T-cell (primary cell): Measurements from ENCODE around the gene ADPRHL1. TPM values are rescaled to one million over a fixed set of nuclear protein-coding genes. Genes with fewer than 3 reads are reported as not detected.
A peak's percentile ranks its signal among the peaks of the same experiment; 100 is the strongest.

Source experiments
- ATAC-seq, 4 experiments: fragments of 200-7000 bp in 3 of 4; fragments of 150-1000 bp in 1 of 4; cut with Tn5 transposase; replicated peaks in 1 of 4; 1 replicate in 3 of 4; 2 replicates in 1 of 4; pipeline ENCODE4 v1.10.0; 2021; ENCODE audit warnings: moderate library complexity in 3 of 4, mild to moderate bottlenecking in 2 of 4, moderate number of reproducible peaks in 1 of 4
- CTCF ChIA-PET, 2 donors: fragments of 300-600 bp; sonication (Branson Sonifier 250); formaldehyde crosslinking; loops; one replicate each; lab custom pipeline; 2022; ENCODE audit warnings: antibody characterized with exemption in 2 of 2; lab: Charles Lee
- POLR2A ChIA-PET, 2 donors: fragments of 300-600 bp; sonication (Branson Sonifier 250); formaldehyde crosslinking; loops; one replicate each; lab custom pipeline; 2022; ENCODE audit warnings: antibody characterized with exemption in 2 of 2; lab: Charles Lee
- DNase-seq, 35 experiments: peaks; one replicate each; pipeline versions ENCODE4 v3.0.0 to v3.0.0-alpha.2; 2013 to 2023
- H3K27ac ChIP-seq: one replicate; pipeline ENCODE4 v1.5.1; 2013; ENCODE audit warnings: low read length
- H3K27me3 ChIP-seq, 2 experiments: replicated peaks in 1 of 2; 1 replicate in 1 of 2; 2 replicates in 1 of 2; pipeline versions ENCODE4 v1.6.1 to v1.7.0; 2013; ENCODE audit warnings: low read length in 1 of 2, mixed read lengths in 1 of 2; ENCODE audit not compliant: control insufficient read depth in 2 of 2, insufficient read depth in 2 of 2; ENCODE audit errors: extremely low read depth in 1 of 2
- H3K36me3 ChIP-seq, 2 donors: 1 replicate in 1 of 2; 2 replicates in 1 of 2; pipeline versions ENCODE4 v1.6.1 to v1.7.0; 2013; ENCODE audit warnings: low read length in 1 of 2; ENCODE audit not compliant: control insufficient read depth in 2 of 2, insufficient read depth in 1 of 2; ENCODE audit errors: extremely low read depth in 1 of 2
- H3K4me1 ChIP-seq, 2 experiments: 1 replicate in 1 of 2; 2 replicates in 1 of 2; pipeline versions ENCODE4 v1.6.1 to v1.7.0; 2013; ENCODE audit warnings: low read length in 2 of 2, mixed read lengths in 1 of 2; ENCODE audit not compliant: insufficient read depth in 2 of 2, control insufficient read depth in 1 of 2; ENCODE audit errors: extremely low read depth in 1 of 2
- H3K4me3 ChIP-seq, 2 donors: 1 replicate in 1 of 2; 2 replicates in 1 of 2; pipeline versions ENCODE4 v1.5.1 to v1.7.0; 2013; ENCODE audit warnings: mild to moderate bottlenecking in 2 of 2, low read length in 1 of 2, moderate library complexity in 1 of 2; ENCODE audit not compliant: control insufficient read depth in 1 of 2; ENCODE audit errors: extremely low read depth in 1 of 2
- H3K9me3 ChIP-seq: 2 replicates; pipeline ENCODE4 v1.7.0; 2013
- H3K27ac Mint-ChIP-seq, 2 donors: one replicate each; pipeline ENCODE4 v1.8.0; 2020 to 2021; ENCODE audit warnings: mild to moderate bottlenecking in 2 of 2, mixed read lengths in 2 of 2
- H3K27me3 Mint-ChIP-seq, 2 donors: one replicate each; pipeline ENCODE4 v1.8.0; 2021 to 2022; ENCODE audit warnings: mixed read lengths in 2 of 2
- H3K36me3 Mint-ChIP-seq: one replicate; pipeline ENCODE4 v1.8.0; 2021; ENCODE audit warnings: mixed read lengths
- H3K4me1 Mint-ChIP-seq, 3 donors: one replicate each; pipeline ENCODE4 v1.8.0; 2020 to 2022; ENCODE audit warnings: mixed read lengths in 3 of 3, mild to moderate bottlenecking in 1 of 3
- H3K4me3 Mint-ChIP-seq, 3 donors: one replicate each; pipeline ENCODE4 v1.8.0; 2020 to 2022; ENCODE audit warnings: mild to moderate bottlenecking in 3 of 3, mixed read lengths in 3 of 3, moderate library complexity in 3 of 3
- H3K9me3 Mint-ChIP-seq, 3 donors: one replicate each; pipeline ENCODE4 v1.8.0; 2020 to 2022; ENCODE audit warnings: mixed read lengths in 3 of 3
- WGBS: methylation state at CpG from one replicate; pipeline ENCODE4 v1.1.5; 2013; ENCODE audit warnings: missing lambda C conversion rate; ENCODE audit not compliant: insufficient coverage; 5-methylcytosine and 5-hydroxymethylcytosine counted together
- total RNA-seq, 35 experiments: library from RNA in 6 of 35; stranded (reverse) in 6 of 35; fragments of 120-200 nt in 1 of 35; gene quantifications; one replicate each; pipeline versions ENCODE4 v1.2.1 to v1.2.4 and lab custom pipeline; 2013 to 2026

ADPRHL1 gene
- total RNA-seq, 5 donors from 2014 or later (not counting 1 experiment from before 2014, with no cell fraction given), result 0.37 to 1.7 (median 0.92) TPM

- no peak overlapping the region for H3K4me3 ChIP-seq
- DNase-seq (no peak), ATAC-seq (no peak)
- H3K27ac ChIP-seq, result no peak overlapping the region
- WGBS, result 86% methylated on average over 25 of the region's 33 CpGs
- H3K4me1 ChIP-seq, result no peaks in the 10 kb centered on the region
- ChIA-PET POLR2A (no interaction called here), CTCF (no interaction called here)
- Mint-ChIP-seq H3K4me3 (no peak overlapping the region), H3K27me3 (peaks cover 0 to 8% of the 10 kb centered on the region in 2 donors), H3K27ac (no peak overlapping the region), H3K36me3 (no peaks in the 10 kb centered on the region), H3K4me1 (no peaks in the 10 kb centered on the region), H3K9me3 (no peaks in the 10 kb centered on the region)
- peaks cover 0 to 37% of the 10 kb centered on the region in 2 experiments for H3K27me3 ChIP-seq
- H3K9me3 ChIP-seq, result no peaks in the 10 kb centered on the region
- no peaks in the 10 kb centered on the region for H3K36me3 ChIP-seq
Measured at GRCh38 chr13:113402471-113403254, 50.6 kb downstream of the ADPRHL1 start.

DNA sequence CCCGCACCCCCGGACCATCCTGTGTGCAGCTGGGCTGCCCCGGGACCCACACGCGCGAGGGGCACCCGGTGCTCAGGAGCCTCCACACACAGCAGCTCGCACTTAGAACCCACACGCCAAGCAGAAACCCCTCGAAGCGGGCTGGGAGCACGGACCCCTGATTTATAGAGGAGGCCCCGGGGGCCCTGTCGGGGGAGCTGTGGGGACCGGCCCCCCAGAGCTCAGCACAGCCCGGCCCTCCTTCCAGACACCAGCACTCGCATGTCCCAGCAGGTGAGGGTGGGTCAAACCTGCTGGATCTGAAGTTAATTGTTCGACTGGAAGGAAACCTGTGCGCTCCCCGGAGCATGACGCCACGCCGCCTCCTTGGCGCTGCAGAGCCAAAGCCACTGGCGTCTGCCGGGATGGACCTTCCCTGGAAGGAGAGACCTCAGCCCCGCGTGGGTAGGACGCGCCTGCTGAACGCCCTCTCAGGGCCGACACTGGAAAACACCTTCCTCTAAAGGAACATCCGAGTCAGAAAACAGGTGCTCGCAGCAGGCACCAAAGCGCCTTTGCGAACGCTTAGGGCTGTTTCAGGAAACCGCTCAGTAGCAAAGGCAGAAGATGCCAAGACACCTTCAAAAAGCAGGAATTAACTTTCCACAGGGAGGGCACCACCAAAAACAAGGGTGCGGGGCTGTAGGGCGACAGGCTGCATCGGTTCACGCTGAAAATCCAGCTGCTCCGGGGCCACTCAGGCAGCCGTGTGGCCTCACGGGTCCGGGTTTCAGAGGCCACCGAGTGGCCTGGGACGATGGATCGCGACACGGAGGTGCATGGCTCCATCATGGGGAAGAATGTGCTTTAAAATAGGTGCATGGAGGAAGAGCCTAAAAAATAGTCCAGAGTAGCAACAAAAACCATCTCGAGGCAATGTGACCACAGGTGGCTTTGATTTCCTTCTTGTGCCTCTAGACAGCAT, 51.6 kb downstream of the ADPRHL1 start:
- Histone ChIP-seq H3K36me3 (no peaks in the 10 kb centered on the region), H3K9me3 (no peaks in the 10 kb centered on the region), H3K4me1 (no peaks in the 10 kb centered on the region), H3K4me3 (no peak overlapping the region), H3K27me3 (peaks cover 0 to 28% of the 10 kb centered on the region in 2 experiments), H3K27ac (no peak overlapping the region)
- Mint-ChIP-seq H3K27ac (no peak overlapping the region), H3K9me3 (no peaks in the 10 kb centered on the region), H3K27me3 (peaks cover 0 to 3% of the 10 kb centered on the region in 2 donors), H3K36me3 (no peaks in the 10 kb centered on the region), H3K4me1 (no peaks in the 10 kb centered on the region), H3K4me3 (no peak overlapping the region)
- ATAC-seq (no peak), DNase-seq (no peak)
- CTCF ChIA-PET, result no interaction called here
- POLR2A ChIA-PET, result no interaction called here
- 93% methylated on average over 30 of the region's 52 CpGs for WGBS

GRCh38 chr13:113400621-113401451, 52.5 kb downstream of the ADPRHL1 start:
- H3K9me3 Mint-ChIP-seq, result no peaks in the 10 kb centered on the region

DNA sequence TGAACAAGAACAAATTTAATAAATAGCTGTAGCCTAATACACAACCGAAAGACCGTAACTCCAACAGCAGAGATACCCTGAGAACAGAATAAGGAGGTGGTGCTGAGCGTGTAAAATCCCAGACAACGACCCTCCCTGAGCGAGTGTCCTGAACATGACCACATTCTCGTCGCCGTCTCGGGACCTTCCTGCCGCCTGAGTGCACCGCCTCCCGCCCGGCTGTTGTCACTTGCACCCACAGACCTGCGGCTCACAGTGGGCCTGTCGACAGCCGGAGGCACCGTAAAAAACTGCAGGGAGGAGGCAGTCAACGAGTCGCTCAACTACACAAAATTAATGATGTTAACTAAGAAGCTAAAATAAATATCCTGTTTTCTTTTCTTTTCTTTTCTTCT, 53.5 kb downstream of the ADPRHL1 start:
- H3K4me3 ChIP-seq, result no peak overlapping the region
- ChIA-PET CTCF (no interaction called here), POLR2A (no interaction called here)
- Mint-ChIP-seq H3K27me3 (peaks cover 0 to 2% of the 10 kb centered on the region in 2 donors), H3K4me3 (no peak overlapping the region), H3K36me3 (no peaks in the 10 kb centered on the region), H3K9me3 (no peaks in the 10 kb centered on the region), H3K27ac (no peak overlapping the region), H3K4me1 (no peaks in the 10 kb centered on the region)
- WGBS, result 86% methylated on average over 9 of the region's 19 CpGs
- ATAC-seq (no peak), DNase-seq (no peak)
- no peak overlapping the region for H3K27ac ChIP-seq
- H3K4me1 ChIP-seq, result no peaks in the 10 kb centered on the region
- H3K9me3 ChIP-seq, result no peaks in the 10 kb centered on the region
- no peaks in the 10 kb centered on the region for H3K36me3 ChIP-seq
- peaks cover 0 to 19% of the 10 kb centered on the region in 2 experiments for H3K27me3 ChIP-seq

More at GRCh38 chr13:113400621-113401451, 52.5 kb downstream of the ADPRHL1 start:
- no peaks in the 10 kb centered on the region for H3K4me1 Mint-ChIP-seq
- Histone ChIP-seq H3K27ac (no peak overlapping the region), H3K36me3 (no peaks in the 10 kb centered on the region), H3K27me3 (peaks cover 0 to 22% of the 10 kb centered on the region in 2 experiments), H3K4me1 (no peaks in the 10 kb centered on the region), H3K4me3 (no peak overlapping the region), H3K9me3 (no peaks in the 10 kb centered on the region)
- peaks cover 0 to 2% of the 10 kb centered on the region in 2 donors for H3K27me3 Mint-ChIP-seq
- ChIA-PET CTCF (no interaction called here), POLR2A (no interaction called here)
- DNase-seq (no peak), ATAC-seq (no peak)
- H3K36me3 Mint-ChIP-seq, result no peaks in the 10 kb centered on the region
- H3K4me3 Mint-ChIP-seq, result no peak overlapping the region
- no peak overlapping the region for H3K27ac Mint-ChIP-seq
- WGBS, result 89% methylated on average over 15 of the region's 25 CpGs

GRCh38 chr13:113398963-113399754, 54.1 kb downstream of the ADPRHL1 start:
- H3K9me3 Mint-ChIP-seq, result no peaks in the 10 kb centered on the region
- H3K4me3 Mint-ChIP-seq, result no peak overlapping the region
- Histone ChIP-seq H3K27ac (no peak overlapping the region), H3K27me3 (peaks cover 0 to 19% of the 10 kb centered on the region in 2 experiments), H3K9me3 (no peaks in the 10 kb centered on the region), H3K4me1 (peaks cover 0 to 3% of the 10 kb centered on the region in 2 experiments), H3K36me3 (no peaks in the 10 kb centered on the region), H3K4me3 (no peak overlapping the region)
- H3K36me3 Mint-ChIP-seq, result no peaks in the 10 kb centered on the region
- WGBS, result 83% methylated on average over 6 of the region's 19 CpGs
- peaks cover 0 to 2% (median 0%) of the 10 kb centered on the region in 3 donors for H3K4me1 Mint-ChIP-seq
- ATAC-seq, result no peak
- peaks cover 0 to 2% of the 10 kb centered on the region in 2 donors for H3K27me3 Mint-ChIP-seq
- ChIA-PET CTCF (no interaction called here), POLR2A (no interaction called here)
- H3K27ac Mint-ChIP-seq, result no peak overlapping the region
- peak in 1 of 35 experiments; percentile 12 for DNase-seq
